GM19463 (cell line): Measurements from ENCODE around the gene LRPAP1.

Source experiments
- ATAC-seq: cut with Tn5 transposase; IDR thresholded peaks from one replicate; pipeline ENCODE4 v1.9.1; 2021; ENCODE audit warnings: mild to moderate bottlenecking, moderate library complexity; ENCODE audit not compliant: unreplicated experiment

Gene LRPAP1

GRCh38 chr4:3532751-3533422 lies 665 bp upstream of the LRPAP1 start:
- ATAC-seq, result peak; percentile 12

GRCh38 chr4:3531318-3531878 lies 824 bp downstream of the LRPAP1 start:
- no peak for ATAC-seq

GRCh38 chr4:3530663-3531254 lies 1.5 kb downstream of the LRPAP1 start:
- no peak for ATAC-seq

- no peak for ATAC-seq
Observed at GRCh38 chr4:3530051-3530450, 2.2 kb downstream of the LRPAP1 start.

GRCh38 chr4:3529363-3529762 lies 2.9 kb downstream of the LRPAP1 start:
- no peak for ATAC-seq

GRCh38 chr4:3527914-3528876 lies 4.0 kb downstream of the LRPAP1 start:
- no peak for ATAC-seq

- ATAC-seq, result no peak
Observed at GRCh38 chr4:3527101-3527913, 4.9 kb downstream of the LRPAP1 start.

- no peak for ATAC-seq
Observed at GRCh38 chr4:3526456-3526855, 5.8 kb downstream of the LRPAP1 start.

GRCh38 chr4:3525532-3526430 lies 6.4 kb downstream of the LRPAP1 start:
- no peak for ATAC-seq

GRCh38 chr4:3524920-3525319 lies 7.3 kb downstream of the LRPAP1 start:
- no peak for ATAC-seq

- ATAC-seq, result no peak
Observed at GRCh38 chr4:3524349-3524748, 7.9 kb downstream of the LRPAP1 start.

- ATAC-seq, result no peak
Observed at GRCh38 chr4:3523628-3524221, 8.5 kb downstream of the LRPAP1 start.

GRCh38 chr4:3523146-3523627 lies 9.0 kb downstream of the LRPAP1 start:
- no peak for ATAC-seq

- ATAC-seq, result no peak
Observed at GRCh38 chr4:3522651-3523050, 9.6 kb downstream of the LRPAP1 start.

- no peak for ATAC-seq
Observed at GRCh38 chr4:3522326-3522640, 9.9 kb downstream of the LRPAP1 start.

GRCh38 chr4:3521621-3522325 lies 10.4 kb downstream of the LRPAP1 start:
- no peak for ATAC-seq

- no peak for ATAC-seq
Observed at GRCh38 chr4:3520796-3521600, 11.2 kb downstream of the LRPAP1 start.

- no peak for ATAC-seq
Observed at GRCh38 chr4:3520276-3520675, 11.9 kb downstream of the LRPAP1 start.
